GM21717 (cell line): ENCODE measurements around the gene FYCO1.

ENCODE experiments used
- ATAC-seq: cut with Tn5 transposase; IDR thresholded peaks from one replicate; pipeline ENCODE4 v1.9.1; 2021; ENCODE audit warnings: mild to moderate bottlenecking, moderate library complexity; ENCODE audit not compliant: unreplicated experiment

FYCO1 gene

GRCh38 chr3:45921158-45922038, 74.2 kb downstream of the FYCO1 start:
- ATAC-seq = no peak

DNA sequence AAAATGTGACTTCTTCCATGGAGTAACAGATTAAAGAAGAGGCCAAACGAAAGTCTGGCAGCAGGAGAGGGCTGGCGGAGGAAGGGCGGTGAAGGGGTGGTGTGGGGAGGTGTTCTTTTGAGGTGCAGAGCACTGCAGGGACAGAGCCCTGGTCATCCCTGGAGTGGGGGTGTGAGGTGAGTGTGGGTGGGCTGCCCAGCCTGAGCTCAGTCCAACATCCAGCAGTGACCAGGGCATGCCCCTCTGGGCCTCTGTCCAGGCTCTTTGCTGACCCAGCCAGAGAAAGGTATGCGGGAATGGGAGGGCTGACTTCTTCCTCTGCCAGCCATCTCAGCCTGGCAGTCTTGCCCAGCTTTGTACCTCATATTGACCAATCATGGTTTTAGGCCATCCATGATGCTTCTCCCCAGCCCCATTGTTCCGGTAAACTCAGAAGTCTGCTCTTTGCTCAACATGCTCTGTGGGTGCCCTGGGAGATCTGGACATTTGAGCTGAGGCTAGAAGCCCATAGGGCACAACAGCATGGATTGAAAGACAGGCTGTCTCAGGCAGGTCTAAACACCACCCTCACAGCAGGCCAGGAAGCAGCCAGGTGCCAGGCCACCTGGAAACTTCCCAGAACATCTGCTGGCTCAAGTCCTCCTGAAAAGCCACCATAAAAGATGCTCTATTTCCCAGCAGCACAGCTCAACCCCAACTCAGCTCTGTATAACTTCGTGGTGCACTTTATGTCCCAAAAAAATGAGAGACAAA, 78.3 kb downstream of the FYCO1 start:
- no peak for ATAC-seq

GRCh38 chr3:45915518-45916231, 79.9 kb downstream of the FYCO1 start:
- ATAC-seq = peak; percentile 85

DNA sequence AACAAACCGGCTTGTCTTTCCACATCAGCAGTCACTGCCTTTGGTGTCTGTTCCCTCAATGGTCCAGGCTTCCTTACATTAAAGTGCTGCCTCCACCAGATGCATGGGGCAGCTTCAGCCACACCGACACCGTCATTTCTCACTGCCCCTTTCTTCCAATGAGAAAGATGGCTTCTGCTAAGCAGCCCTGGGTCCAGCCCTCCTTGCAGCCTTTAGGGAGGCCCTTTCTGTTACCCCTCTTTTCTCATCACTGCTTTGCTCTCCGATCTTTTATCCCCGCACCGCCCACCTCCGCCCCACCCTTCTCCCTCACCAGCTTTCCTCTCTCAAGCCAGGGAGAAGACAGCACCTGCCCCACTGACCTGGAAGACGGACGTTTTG, 80.6 kb downstream of the FYCO1 start:
- no peak for ATAC-seq

GRCh38 chr3:45914362-45915058, 81.1 kb downstream of the FYCO1 start:
- no peak for ATAC-seq

DNA sequence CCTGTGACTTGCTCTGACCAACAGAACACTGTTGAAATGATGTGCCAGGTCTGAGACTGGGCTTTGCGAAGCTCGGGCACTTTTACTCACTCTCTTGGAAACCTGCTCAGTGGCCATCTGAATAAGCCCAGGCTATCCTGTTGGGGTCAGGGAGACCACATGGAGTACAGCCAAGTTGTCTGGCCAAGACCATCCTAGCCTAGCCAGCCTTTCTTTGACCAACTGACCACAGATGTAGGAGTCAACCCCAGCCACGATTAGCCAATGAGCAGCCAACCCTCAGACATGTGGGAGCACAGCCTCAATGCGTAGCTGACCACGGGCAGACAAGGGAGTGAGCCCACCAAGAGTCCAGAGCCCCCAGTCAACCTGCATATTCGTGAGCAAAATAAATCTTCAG, 83.2 kb downstream of the FYCO1 start:
- ATAC-seq = no peak

- no peak for ATAC-seq
These were observed 84.0 kb downstream of the FYCO1 start for GRCh38 chr3:45911511-45912226.

GRCh38 chr3:45910892-45911291, 84.7 kb downstream of the FYCO1 start:
- no peak for ATAC-seq

DNA sequence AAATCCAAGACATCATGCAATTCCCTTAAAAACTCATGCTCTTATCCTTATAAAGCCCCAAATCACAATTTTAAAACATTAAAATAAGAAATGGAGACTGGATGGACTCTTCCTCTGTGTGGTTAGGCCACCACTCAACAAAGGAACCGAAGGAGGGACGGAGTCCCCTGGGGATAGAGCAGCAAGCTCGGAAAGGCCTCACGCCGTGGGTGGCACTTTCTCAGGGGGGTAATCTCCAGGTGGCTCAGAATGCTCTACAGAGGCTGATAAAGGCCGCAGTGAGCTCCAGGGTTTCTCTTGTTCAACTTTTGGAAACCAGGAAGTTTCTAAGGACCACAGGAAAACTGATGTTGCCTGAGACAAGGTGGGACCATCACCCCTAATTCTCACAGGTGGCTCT, 86.1 kb downstream of the FYCO1 start:
- ATAC-seq = no peak

DNA sequence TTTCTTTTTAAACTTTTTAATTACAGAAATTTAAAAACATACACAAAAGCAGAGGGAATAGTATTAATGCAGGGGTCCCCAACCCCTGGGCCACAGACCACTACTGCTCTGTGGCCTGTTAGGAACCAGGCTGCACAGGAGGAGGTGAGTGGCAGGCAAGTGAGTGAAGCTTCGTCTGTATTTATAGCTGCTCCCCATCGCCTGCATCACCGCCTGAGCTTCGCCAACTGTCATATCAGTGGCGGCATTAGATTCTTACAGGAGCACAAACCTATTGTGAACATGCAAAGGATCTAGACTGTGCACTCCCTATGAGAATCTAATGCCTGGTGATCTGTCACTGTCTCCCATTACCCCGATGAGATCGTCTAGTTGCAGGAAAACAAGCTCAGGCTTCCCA, 86.9 kb downstream of the FYCO1 start:
- ATAC-seq = no peak

- ATAC-seq = no peak
These were observed 87.6 kb downstream of the FYCO1 start for GRCh38 chr3:45907769-45908705.

DNA sequence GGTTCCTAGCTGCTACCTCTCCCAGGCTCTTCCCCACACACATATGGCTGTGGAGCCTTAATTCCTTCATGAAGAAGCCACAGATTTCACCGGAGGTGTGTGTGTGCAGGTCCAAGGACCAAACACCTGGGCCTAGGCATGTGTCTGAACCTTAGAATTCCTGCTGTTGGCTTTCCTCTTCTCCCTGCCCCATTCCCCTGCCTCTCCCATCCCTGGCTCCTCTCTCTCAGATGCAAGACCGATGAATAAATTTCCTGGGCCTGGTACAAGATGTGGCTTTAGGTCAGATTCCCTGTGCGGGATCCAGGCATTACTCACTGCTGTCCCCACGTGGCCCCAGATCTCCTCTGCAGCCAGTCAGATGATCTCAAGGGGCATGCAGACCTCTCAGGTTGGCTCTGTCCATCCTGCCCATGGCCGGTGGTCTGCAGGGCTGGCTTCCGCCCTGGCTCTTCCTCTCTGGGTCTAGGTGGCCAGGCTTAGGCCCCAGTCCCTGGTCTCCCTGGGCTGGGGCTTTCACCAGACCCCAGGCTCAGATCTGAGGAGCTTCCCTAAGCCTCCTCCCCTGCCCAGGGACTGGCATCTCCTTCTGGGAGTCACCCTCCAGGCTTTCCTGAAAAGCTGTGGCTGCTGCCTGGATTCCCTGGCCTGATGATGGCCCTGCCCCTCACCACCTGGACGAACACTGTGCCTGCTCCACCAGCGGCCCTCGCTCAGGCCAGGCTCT, 88.8 kb downstream of the FYCO1 start:
- no peak for ATAC-seq

- ATAC-seq = no peak
These were observed 89.9 kb downstream of the FYCO1 start for GRCh38 chr3:45905755-45906154.

DNA sequence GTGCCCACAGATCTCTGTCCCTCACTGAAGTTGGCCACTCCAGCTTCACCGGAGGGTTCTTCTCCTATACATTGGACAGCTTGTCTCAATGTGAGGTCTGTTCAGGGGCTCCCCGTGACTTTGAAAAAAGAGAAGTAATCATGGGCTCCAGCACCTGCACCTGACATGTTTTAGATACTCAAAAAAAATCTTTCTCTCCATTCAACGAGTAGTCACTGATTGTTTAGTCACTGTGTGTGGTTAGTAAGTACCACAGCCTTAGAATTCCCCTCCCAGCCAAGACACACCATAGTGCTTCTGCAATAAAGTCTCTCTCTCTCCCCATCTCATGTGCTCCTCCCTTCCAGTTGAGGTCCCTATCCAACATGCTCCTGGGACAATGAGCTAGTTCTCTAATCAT, 90.7 kb downstream of the FYCO1 start:
- no peak for ATAC-seq

DNA sequence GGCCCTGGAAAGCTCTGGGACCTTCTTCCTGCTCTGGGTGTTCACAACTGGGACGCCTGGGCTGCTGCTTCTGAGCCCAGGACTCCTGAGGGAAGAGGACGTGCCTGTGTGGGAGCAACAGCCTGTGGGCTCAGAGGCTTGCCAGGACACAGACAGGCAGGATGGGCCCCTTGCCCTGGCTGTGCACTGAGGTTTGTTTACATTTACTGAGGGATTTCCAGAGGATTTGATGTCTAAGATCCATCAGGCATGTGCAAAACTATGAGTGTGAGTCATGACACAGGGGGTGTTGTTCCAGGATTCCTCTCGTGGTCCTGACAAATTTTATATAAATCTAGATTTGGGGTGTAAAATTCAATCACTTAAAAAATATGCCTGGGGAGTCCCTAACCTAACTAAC, 98.7 kb downstream of the FYCO1 start:
- no peak for ATAC-seq

GRCh38 chr3:45895686-45896468, 99.7 kb downstream of the FYCO1 start:
- no peak for ATAC-seq

- no peak for ATAC-seq
These were observed 101.6 kb downstream of the FYCO1 start for GRCh38 chr3:45894015-45894414.

- no peak for ATAC-seq
These were observed 103.5 kb downstream of the FYCO1 start for GRCh38 chr3:45892161-45892560.
